Stimulated activated CD8-positive, alpha-beta memory T cell treated with anti-CD3 and anti-CD28 coated beads, Interleukin-2, amount 100 ng/mL, for 1 hour (primary cell): ENCODE measurements around the gene LINS1.
A peak's percentile ranks its signal among the peaks of the same experiment; 100 is the strongest.

Experiments used
- DNase-seq, 2 donors: peaks; one replicate each; pipeline ENCODE4 v3.0.0-alpha.2; 2020; ENCODE audit warnings: low read depth in 2 of 2

Gene LINS1, protein sequence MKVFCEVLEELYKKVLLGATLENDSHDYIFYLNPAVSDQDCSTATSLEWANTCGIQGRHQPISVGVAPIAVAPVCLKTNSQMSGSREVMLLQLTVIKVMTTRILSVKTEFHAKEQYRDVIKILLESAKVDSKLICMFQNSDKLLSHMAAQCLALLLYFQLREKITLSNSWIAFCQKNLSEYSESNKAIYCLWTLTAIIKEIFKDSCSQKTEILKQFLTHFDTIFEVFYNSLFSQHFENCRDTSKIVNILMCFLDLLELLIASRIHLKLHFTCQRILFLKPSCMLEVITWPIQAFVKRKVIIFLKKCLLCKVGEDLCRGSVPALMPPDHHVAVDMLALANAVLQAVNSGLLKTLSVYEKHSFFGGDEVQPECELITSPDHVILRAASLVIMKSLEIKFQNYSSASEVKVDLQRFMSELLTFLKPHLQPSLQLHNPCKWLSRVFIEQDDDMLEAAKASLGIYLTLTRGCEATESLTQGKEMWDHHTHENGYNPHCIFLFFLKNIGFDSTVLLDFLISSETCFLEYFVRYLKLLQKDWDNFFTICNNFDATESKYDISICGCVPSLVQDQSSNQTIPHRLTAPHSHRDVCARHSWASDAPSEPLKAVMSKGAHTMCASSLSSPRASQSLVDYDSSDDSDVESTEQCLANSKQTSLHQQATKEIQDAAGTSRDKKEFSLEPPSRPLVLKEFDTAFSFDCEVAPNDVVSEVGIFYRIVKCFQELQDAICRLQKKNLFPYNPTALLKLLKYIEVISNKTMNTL

DNA sequence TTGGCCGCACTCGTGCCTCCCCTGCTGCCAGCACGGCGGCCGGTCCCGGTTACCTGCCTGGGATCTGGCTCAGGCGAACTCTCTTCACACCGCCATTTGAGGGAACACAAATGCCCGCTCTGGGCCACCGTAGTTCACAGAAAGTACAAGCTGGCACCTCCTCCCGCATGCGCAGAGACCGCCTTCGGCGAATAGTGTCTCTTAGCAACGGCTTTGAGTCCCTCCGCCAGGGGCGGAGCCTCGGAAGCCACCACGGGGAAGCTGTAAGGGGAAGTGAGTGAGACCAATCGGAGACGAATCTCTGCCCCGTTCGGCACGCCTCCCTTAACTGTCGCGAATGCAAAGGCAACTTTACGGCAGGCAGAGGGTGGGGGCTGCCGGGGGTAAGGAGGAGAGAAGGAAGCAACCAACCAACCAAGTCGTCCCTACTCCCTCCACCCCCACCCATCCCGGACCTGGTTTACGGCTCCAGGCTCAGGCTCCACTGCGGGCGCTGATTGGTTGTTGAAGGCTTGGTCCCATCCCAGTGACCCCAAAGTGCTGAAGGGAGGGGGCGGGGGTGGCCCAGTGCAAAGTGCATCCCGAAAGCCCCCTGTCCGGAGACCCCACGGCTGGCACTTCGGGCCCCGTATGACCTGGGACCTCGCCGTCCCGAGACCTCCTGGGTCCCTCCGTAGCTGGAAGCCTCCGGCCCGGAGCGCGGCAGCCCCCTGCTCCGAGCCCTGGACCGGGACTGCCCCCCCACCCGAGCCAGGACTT is at the start of gene LINS1, which contains the start of gene ASB7:
TSS of gene LINS1 (minus strand) at position 121 of the 759 bp plus-strand sequence. CDS start 21,342 bp downstream, outside the sequence.
TSS of gene ASB7 (plus strand) at position 526 of the 759 bp plus-strand sequence. CDS start 9,628 bp downstream, outside the sequence.
- peak; percentile 100 for DNase-seq

DNA sequence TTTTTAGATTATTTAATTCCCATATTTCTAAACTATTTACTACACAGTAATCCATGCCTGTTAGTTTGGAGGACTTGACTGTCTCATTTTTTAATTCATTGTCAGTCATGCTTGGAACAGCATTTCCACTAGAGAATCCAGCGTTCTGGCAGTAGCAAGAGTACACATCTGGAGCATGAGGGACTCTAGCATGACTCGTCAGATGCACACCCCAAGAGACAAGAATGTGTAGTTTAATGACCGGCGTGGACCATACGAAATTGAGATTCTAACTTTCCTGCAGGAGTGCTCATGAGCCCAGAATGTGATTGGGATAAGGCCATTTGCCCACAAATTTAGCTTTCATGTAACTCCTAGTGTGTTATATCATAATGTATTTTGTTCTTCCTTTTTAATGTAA is 49.3 kb upstream of the LINS1 start:
- DNase-seq, result no peak

DNA sequence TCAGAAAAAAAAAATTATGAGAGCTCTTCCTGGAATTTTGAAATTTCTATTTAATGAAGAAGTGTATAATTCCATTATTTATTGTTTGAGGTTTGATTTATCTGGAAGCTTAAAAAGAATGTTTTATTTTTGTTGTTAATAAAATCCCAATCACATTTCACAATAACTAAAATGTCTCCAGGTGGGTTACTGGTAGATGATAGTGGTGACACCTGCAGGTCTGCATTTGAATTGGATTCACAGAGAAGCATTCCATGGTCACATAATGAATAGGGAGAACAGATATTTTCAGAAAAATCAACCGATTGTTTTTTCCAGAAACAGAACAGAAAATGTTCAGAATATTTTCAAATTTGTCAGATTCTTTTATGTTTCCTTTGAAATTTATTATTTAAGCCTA is 48.7 kb upstream of the LINS1 start:
- no peak for DNase-seq

DNA sequence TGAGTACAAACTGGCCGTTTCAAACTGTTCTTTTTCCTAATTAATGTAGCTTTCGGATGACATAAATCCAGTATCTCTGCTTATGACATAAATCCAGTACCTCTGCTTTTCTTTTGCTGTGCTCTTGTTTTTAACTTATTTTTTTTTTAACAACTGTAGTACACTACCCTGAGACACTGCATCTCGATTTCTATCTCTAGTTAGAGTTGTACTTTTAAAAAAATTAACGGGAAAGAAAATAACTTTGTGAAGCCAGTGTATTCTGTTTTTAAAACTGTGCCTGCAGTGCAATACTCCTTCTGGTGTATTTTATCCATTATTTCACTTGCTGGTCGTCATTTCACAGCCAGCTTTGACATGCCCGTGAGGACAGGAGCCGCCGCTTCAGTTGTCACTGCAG is 47.0 kb upstream of the LINS1 start:
- DNase-seq, result no peak

DNA sequence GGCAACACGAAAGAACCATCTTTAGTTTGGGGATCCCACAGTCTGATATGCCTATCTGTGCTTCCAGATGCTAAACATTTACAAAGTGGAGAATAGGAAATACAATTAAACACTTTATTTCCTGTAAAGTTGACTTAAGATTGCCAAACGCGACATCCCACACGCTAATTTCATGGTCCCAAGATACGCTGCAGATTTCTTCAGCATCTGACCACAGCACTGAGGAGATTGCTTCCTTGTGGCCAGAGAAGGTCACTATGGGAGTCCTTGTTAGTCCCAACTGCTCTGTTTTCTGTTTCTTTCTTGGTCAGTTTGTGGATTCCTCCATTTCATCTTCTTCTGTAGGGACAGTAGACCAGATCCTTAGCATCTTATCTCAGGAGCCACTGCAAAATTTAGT is 43.7 kb upstream of the LINS1 start:
- no peak for DNase-seq

DNA sequence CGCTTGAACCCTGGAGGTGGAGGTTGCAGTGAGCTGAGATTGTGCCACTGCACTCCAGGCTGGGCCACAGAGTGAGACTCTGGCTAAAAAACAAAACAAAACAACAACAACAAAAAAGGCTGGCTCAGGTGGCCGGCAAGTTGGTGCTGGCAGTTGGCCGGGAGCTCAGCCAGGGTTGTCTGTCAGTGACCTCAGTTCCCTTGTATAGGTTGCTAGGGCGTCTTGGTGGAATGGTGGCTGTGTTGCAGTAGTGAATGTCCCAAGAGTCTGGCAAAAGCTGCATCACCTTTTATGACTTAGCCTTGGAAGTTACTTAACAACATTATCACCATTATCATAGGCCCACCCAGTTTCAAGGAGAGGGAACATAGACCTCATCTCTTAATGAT is 41.0 kb upstream of the LINS1 start:
- no peak for DNase-seq

DNA sequence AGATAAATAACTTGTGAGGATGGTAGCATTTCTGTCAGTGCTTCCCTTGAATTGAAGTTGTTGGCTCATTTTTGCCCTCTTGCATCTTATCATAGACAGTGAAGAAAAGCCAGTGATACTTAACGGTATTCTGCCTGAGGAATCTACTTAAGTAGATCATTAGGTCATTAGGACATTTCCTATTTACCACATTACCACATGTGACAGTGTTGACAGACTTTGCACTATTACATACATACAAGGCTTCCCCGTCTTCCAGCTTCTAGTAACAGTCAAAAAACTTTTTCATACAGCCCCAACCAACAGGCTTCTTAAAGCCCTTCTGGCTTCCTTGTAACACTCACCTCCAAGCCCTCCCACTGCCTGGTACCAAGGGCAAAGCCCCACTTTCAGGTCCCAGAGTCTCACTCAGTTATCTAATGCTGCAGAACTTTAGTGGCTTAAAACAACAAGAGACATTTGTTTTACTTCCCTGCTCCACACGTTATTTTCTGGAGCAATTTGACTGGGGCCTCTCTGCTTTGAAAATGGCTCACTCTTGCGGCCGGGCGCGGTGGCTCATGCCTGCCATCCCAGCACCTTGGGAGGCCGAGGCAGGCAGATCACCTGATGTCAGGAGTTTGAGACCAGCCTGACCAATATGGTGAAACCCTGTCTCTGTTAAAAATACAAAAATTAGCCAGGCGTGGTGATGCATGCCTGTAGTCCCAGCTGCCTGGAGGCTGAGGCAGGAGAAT is 40.4 kb upstream of the LINS1 start:
- no peak for DNase-seq

DNA sequence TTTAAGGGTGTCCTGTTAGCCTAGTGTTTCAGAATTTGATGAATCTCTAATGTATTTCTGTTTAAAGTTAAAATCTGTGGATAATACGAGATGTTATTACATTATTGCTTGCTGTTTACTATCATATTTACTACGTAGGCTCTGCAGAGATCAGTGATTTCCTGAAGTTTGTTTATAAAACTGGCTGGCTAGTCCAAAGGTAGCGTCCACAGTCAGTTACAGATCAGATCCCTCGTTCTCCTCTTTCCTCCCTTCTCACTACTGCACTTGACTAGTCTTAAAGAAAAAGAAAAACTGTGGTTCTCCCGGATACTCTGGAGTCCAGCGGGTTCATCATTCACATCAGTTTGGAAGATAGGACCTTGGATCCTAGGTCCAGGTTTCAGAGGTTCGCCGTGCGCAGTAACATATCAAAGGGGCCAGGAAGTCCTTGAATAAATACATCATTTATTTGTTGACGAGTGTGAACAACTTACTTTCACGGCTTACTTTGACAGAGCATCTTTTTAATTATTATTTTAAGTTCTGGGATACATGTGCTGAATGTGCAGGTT is 36.3 kb upstream of the LINS1 start:
- DNase-seq, result no peak

DNA sequence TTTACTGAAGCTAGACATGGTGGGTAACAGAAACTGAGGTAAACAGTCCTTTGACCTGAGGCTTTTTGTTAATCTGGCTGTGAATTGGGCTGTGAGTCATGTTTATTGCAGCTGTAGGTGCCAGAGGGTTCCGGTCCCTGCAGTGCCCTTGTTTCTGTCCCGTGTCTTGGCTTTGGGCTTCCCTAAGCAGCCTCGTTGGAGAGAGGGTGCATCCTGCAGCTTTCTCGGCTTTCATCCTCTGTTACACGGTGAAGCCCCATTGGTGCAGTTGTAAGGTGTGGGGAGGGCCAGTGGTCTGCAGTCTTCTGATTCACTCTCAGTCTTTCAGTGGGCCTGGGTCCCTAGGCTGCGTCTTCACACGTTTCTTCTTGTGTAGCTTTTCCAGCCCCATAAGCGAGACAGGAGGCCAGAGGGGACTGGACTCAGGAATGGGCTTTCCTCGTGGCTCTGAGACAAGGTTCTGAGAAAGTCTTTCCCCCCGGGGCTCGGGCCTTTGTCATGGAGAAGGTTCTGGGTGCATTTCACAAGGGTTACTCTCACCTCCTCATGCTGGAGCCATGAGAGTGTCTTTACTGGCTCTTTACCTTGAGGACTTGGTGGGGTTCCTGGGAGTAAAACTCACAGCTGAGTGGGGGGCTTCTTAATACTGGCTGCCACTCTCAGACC is 33.6 kb upstream of the LINS1 start:
- no peak for DNase-seq

DNA sequence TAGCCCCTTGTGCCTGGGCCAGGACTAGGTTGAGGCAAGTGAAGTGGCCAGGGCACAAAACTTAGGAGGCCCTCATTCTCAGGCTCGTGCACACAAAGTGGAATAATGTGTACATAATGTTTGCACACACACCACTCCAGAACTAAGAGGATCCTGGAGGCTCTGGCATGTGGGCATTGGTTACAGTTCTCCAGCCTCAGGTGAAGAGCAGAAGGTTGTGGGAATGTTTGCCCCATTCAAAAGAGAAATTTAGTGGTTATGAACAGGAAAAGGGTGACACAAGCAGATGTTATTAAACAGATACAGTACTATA is 31.7 kb upstream of the LINS1 start:
- DNase-seq, result no peak

DNA sequence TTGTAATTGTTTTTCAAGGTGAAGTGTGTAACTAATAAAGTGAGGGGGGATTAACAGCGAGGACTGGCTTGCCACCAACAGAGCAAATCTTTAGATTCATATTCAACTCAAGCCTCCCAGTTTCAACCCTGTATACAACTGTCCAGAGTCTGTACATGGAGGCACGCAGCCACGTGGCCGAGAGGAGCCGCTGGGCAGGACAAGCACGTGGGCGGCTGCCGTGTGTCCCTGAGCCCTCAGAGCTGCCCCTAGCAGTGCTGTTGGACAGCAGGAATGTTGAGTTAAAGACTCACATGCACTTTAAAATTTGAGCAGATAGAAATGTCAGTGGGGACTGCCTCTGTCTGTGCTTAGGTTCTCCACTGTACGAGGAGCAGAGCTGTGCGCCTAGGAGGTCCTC is 29.8 kb upstream of the LINS1 start:
- DNase-seq, result no peak

DNA sequence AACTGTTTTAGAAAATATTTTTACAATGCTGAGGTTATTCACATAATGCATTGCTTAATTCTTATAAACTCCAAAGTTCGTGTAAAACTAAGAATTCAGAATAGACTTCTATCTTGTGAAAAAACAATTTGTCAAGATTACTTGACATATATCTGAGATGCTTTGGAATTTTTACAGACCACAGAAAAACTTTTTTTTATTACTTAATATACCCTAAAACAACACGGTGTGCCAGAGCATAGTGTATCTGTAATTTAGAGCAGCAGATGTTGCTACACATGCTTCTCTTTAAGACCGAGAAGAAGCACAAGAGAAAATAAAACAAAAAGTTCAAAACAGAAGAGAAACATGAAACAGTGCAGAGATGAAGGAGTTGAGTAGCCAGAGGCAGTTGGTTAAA is 26.8 kb upstream of the LINS1 start:
- no peak for DNase-seq

DNA sequence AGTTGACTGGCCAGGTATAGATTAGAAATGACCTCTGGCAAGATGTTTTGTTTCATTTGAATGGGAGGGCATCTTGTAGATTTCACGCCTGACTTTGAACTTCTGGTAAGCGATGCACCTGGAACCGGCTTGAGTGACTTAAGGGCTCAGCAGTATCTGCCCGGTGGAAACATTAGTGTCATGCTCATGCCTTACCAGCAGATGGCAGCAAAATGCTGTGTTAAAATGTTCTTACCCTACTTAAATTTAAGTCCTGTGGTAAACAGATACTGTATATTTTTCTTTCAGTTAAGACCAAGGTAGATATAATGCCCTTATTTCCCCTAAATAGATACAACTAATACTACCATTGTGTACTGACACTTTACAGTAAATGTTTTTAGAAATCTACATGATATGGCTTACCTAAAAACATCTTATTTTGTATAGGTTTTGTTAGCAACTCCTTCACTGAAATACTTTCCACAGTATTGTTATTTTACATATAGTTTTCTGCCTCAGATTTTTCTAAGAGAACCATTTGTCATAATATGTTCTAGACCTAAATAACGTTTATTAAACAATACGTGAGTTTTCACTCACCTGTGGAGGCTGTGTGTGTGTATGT is 25.9 kb upstream of the LINS1 start:
- DNase-seq, result peak; percentile 41 to 42

DNA sequence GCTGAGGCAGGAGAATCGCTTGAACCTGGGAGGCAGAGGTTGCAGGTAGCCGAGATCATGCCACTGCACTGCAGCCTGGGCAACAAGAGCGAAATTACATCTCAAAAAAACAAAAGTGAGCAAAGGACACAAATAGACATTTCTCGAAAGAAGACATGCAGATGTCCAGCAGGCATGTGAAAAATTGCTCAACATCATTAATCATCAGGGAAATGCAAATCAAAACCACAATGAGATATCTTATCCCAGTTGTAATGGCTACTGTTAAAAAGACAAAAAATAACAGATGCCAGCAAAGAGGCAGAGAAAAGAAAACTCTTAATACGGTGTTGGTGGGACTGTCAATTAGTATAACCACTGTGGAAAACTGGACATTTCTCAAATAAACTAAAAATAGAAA is 21.3 kb upstream of the LINS1 start:
- DNase-seq, result no peak

DNA sequence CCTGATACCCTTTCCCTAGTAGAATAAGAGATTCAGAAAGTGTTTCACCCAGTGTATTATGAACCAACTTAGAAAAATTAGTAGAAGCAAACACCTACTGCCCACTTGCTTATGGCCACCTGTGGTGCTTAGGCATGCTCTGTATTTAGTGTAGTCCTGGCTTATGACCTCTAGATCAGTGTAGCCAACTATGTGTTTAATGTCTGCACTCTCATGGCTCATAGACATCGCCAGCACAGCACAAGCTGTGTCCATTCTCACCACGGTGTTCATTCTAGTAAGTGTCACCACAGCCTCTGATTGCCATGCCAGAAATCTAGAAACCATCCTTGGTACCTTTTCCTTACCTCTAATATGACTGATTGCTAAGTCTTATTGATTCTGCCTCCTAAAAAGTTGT is 14.7 kb upstream of the LINS1 start:
- no peak for DNase-seq

DNA sequence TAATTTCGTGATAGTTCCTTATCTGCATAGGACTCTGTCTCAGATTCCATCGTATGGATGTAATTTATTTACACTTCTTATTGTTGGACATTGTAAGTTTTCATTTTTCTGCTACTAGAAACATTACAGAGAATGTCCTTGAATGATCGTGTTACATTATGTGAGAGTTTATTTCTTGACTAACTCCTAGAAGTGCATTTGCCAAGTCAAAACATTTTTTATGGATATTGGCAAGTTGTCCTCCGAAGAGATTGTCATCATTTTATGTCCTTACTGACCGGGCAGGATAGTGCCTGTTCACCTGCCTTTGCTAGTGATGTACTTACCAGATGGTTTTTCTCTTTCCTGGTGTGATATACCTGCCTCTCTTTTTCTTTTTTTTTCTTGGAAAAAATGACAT is 13.8 kb upstream of the LINS1 start:
- DNase-seq, result no peak

DNA sequence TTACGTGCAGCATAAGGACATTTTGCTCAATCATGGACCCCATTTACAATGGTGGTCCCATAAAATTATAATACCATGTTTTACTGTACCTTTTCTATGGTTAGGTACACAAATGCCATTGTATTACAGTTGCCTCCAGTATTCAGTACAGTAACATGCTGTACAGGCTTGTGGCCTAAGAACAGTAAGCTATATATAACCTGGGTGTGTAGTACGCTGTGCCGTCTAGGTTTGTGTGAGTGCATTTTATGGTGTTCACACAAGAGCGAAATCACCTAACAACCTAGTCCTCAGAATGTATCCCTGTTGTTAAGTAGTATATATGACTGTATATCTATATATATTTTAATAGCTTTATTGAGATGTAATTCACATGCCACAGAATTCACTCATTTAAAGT is 12.9 kb upstream of the LINS1 start:
- no peak for DNase-seq

DNA sequence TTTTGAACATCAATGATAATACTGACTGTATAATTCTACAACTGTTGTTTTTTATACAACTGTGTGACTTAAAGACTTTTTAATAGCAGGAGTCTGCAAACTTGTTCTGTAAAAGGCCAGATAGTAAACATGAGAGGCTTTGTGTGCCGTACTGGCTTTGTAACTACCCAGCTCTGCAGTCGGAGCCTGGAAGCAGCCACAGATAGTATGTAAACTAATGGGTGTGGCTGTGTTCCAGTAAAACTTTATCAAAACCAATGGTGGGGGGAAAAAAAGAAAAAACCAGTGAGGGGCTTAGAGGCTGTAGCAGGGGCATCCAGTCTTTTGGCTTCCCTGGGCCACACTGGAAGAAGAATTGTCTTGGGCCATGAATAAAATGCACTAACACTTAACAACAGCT is 12.4 kb upstream of the LINS1 start:
- no peak for DNase-seq

DNA sequence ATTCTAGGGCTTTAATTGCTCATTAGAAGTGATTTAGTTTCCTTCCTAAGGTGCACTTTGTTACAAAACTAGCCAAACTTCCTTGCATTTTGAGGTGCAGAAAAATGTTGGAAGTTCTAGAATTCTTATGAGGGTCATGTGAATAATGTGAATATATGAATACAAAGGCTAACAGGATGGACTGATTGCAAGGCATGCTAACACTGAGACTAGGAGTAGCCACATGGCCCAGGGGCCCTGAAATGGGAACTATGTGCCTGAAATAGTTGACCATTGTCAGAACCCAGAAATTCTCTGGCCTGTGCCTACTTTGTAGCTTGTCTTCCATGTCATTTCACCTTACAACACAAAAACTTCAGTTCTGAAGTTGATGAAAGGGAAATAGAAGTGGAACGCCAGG is 11.2 kb upstream of the LINS1 start:
- DNase-seq, result no peak

DNA sequence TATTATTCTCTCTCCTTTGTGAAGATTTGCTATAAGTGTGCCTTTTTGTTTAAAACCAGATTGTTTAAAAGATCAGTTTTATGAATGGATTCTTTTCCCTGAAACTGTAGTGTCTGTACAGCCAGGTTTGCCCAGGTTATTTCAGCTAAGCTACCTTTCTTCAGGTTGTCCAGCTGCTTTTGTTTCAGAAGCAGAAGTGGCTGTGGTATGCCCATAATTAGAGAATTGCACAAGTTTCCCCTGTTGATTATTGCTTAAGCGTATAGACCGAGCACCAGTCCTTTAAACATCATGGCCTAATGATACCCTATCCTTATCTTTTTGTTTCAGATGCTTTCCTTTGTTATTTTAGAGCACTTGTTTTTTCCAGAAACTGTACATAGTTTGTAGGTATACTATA is 10.6 kb upstream of the LINS1 start:
- no peak for DNase-seq
